Type B pancreatic cell (in vitro differentiated cells): Measurements from ENCODE around the gene SLC1A2. TPM values are rescaled to one million over a fixed set of nuclear protein-coding genes. Genes with fewer than 3 reads are reported as not detected.

Experiments
- DNase-seq: peaks from one replicate; pipeline ENCODE4 v3.0.0; 2021; ENCODE audit warnings: mixed read lengths; ENCODE audit not compliant: unreplicated experiment; ENCODE audit errors: extremely low spot score
- H3K27ac Mint-ChIP-seq: 2 replicates; pipeline ENCODE4 v1.8.0; 2021; ENCODE audit warnings: mild to moderate bottlenecking, mixed read lengths
- H3K27me3 Mint-ChIP-seq: 2 replicates; pipeline ENCODE4 v1.8.0; 2021; ENCODE audit warnings: mixed read lengths
- H3K36me3 Mint-ChIP-seq: 2 replicates; pipeline ENCODE4 v1.8.0; 2021; ENCODE audit warnings: mixed read lengths
- H3K4me1 Mint-ChIP-seq: one replicate; pipeline ENCODE4 v1.8.0; 2021; ENCODE audit warnings: mixed read lengths; ENCODE audit not compliant: unreplicated experiment
- H3K4me3 Mint-ChIP-seq: 2 replicates; pipeline ENCODE4 v1.8.0; 2021; ENCODE audit warnings: mild to moderate bottlenecking, mixed read lengths
- H3K9me3 Mint-ChIP-seq: 2 replicates; pipeline ENCODE4 v1.8.0; 2021; ENCODE audit warnings: mixed read lengths
- CTCF ChIP-seq: fragments of 200-600 bp; sonication (generic); conservative IDR thresholded peaks from 2 replicates; pipeline ENCODE4 v1.5.0; 2021; ENCODE audit warnings: antibody characterized with exemption, mild to moderate bottlenecking
- total RNA-seq: library from RNA; stranded (reverse); gene quantifications from 2 replicates; pipeline ENCODE4 v1.2.1, GENCODE V29; 2021; ENCODE audit warnings: low replicate concordance

SLC1A2 gene
- total RNA-seq, 1 donor from 2014 or later: 7.4 TPM

DNA sequence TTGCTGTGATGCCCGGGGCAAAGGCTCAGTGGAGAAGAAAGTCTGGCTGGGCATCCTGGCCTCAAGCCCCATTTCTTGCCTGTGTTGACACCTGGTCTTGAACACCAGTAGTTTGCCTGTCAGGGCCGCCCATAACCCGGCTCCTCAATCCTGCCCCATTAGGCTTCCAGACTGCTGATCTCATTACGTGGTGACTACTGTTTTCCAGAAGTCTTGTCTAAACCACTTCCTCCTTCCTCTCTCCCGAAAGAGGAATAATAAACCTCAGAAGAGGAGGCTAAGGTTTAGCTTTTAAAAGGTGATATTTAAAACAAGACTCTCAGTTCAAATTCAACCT lies 182.7 kb downstream of the SLC1A2 start:
- DNase-seq: no peak
- H3K4me3 Mint-ChIP-seq: no peak overlapping the region

GRCh38 chr11:35235936-35236666 lies 183.3 kb downstream of the SLC1A2 start:
- no peak for DNase-seq
- H3K4me1 Mint-ChIP-seq: peaks cover 14% of the 10 kb centered on the region
- no peak overlapping the region for H3K27ac Mint-ChIP-seq
- H3K9me3 Mint-ChIP-seq: peaks cover 4% of the 10 kb centered on the region
- no peaks in the 10 kb centered on the region for H3K27me3 Mint-ChIP-seq
- no peak overlapping the region for H3K4me3 Mint-ChIP-seq
- H3K36me3 Mint-ChIP-seq: no peaks in the 10 kb centered on the region
- TF ChIP-seq CTCF: no peak

More for the DNA sequence above, 182.7 kb downstream of the SLC1A2 start:
- no peaks in the 10 kb centered on the region for H3K36me3 Mint-ChIP-seq
- peaks cover 14% of the 10 kb centered on the region for H3K4me1 Mint-ChIP-seq
- TF ChIP-seq CTCF: no peak
- no peak overlapping the region for H3K27ac Mint-ChIP-seq
- H3K9me3 Mint-ChIP-seq: peaks cover 4% of the 10 kb centered on the region
- H3K27me3 Mint-ChIP-seq: no peaks in the 10 kb centered on the region

- Mint-ChIP-seq H3K27me3 (no peaks in the 10 kb centered on the region), H3K27ac (no peak overlapping the region), H3K4me3 (no peak overlapping the region), H3K36me3 (no peaks in the 10 kb centered on the region), H3K9me3 (peaks cover 4% of the 10 kb centered on the region), H3K4me1 (peaks cover 14% of the 10 kb centered on the region)
- no peak for DNase-seq
- no peak for TF ChIP-seq CTCF
Measured at GRCh38 chr11:35235498-35235897, 183.9 kb downstream of the SLC1A2 start.

- no peak for TF ChIP-seq CTCF
- H3K27me3 Mint-ChIP-seq: no peaks in the 10 kb centered on the region
- no peak overlapping the region for H3K27ac Mint-ChIP-seq
- H3K4me1 Mint-ChIP-seq: peaks cover 14% of the 10 kb centered on the region
- DNase-seq: no peak
- no peaks in the 10 kb centered on the region for H3K36me3 Mint-ChIP-seq
- no peak overlapping the region for H3K4me3 Mint-ChIP-seq
- H3K9me3 Mint-ChIP-seq: peaks cover 4% of the 10 kb centered on the region
Measured at GRCh38 chr11:35235157-35235468, 184.2 kb downstream of the SLC1A2 start.

DNA sequence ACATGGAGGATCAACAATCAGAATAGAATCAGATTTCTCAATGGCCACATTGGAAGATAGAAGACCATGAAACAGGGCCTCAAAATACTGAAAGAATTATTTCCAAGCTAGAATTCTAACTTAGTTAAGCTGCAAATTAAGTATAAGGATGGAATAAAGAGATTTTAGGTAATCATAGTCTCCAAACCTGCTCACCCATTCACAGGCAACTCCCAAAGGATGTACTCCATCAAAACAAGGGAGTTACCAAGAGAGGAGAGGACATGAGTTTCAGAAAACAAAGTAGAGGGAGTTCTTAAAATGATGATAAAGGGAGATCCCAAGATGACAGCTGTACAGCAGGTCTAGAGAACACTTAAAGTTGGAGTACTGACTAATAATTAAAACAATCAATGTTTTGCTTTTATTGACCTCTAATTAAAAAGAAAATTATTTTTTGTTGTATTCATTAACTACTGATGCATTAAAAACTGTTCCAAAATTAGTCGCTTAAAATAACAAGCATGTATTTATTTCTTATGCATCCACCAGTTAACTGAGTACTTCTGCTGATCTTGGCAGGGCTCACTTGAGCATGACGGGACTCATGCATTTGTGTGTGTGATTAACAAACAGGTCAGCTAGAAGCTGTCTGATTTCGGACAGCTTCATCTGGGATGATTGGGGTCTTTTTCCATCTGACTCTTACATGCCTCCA lies 184.8 kb downstream of the SLC1A2 start:
- peaks cover 4% of the 10 kb centered on the region for H3K9me3 Mint-ChIP-seq
- H3K36me3 Mint-ChIP-seq: no peaks in the 10 kb centered on the region
- H3K27ac Mint-ChIP-seq: no peak overlapping the region
- no peak overlapping the region for H3K4me3 Mint-ChIP-seq
- DNase-seq: no peak
- H3K27me3 Mint-ChIP-seq: no peaks in the 10 kb centered on the region
- H3K4me1 Mint-ChIP-seq: peaks cover 14% of the 10 kb centered on the region
- no peak for TF ChIP-seq CTCF
